Ectodermal cell (in vitro differentiated cells): ENCODE measurements around the gene ESRRG.

Experiments used
- H3K27ac ChIP-seq: 2 replicates; pipeline ENCODE4 v1.7.0; 2013; ENCODE audit warnings: mild to moderate bottlenecking, low read depth, low read length; ENCODE audit not compliant: insufficient read depth, poor library complexity, severe bottlenecking
- H3K27me3 ChIP-seq: 2 replicates; pipeline ENCODE4 v1.7.0; 2013; ENCODE audit warnings: mild to moderate bottlenecking, low read length; ENCODE audit not compliant: insufficient read depth, control insufficient read depth, poor library complexity, severe bottlenecking
- H3K36me3 ChIP-seq: one replicate; pipeline ENCODE4 v1.7.0; 2013; ENCODE audit warnings: low read length; ENCODE audit not compliant: control insufficient read depth, insufficient read depth
- H3K4me1 ChIP-seq: one replicate; pipeline ENCODE4 v1.7.0; 2013; ENCODE audit warnings: low read length; ENCODE audit not compliant: control insufficient read depth, insufficient read depth
- H3K4me3 ChIP-seq: 2 replicates; pipeline ENCODE4 v1.7.0; 2013; ENCODE audit warnings: low read depth, low read length, control low read depth; ENCODE audit not compliant: insufficient read depth
- H3K9me3 ChIP-seq: 2 replicates; pipeline ENCODE4 v1.7.0; 2013; ENCODE audit warnings: mild to moderate bottlenecking, low read length, moderate library complexity; ENCODE audit not compliant: control insufficient read depth
- WGBS, 2 experiments: methylation state at CpG; one replicate each; pipeline ENCODE4 v1.1.7; 2013; ENCODE audit warnings: missing lambda C conversion rate in 2 of 2; 5-methylcytosine and 5-hydroxymethylcytosine counted together

Gene ESRRG

GRCh38 chr1:216483672-216484401 is 239.4 kb downstream of the ESRRG start:
- Histone ChIP-seq H3K27ac (no peak overlapping the region), H3K27me3 (no peaks in the 10 kb centered on the region), H3K9me3 (no peaks in the 10 kb centered on the region), H3K4me3 (no peak overlapping the region), H3K4me1 (no peaks in the 10 kb centered on the region), H3K36me3 (no peaks in the 10 kb centered on the region)
- WGBS, 2 experiments: 83 to 95% methylated on average over 1 of the region's 1 CpG

- H3K4me3 ChIP-seq: no peak overlapping the region
- H3K9me3 ChIP-seq: no peaks in the 10 kb centered on the region
- 86 to 92% methylated on average over 3 of the region's 3 CpGs for WGBS, 2 experiments
- H3K27me3 ChIP-seq: no peaks in the 10 kb centered on the region
- H3K27ac ChIP-seq: no peak overlapping the region
- H3K4me1 ChIP-seq: no peaks in the 10 kb centered on the region
- H3K36me3 ChIP-seq: no peaks in the 10 kb centered on the region
Observed at GRCh38 chr1:216482620-216483019, 240.6 kb downstream of the ESRRG start.

GRCh38 chr1:216478238-216478637 is 245.0 kb downstream of the ESRRG start:
- Histone ChIP-seq H3K4me1 (no peaks in the 10 kb centered on the region), H3K4me3 (no peak overlapping the region), H3K9me3 (no peaks in the 10 kb centered on the region), H3K36me3 (no peaks in the 10 kb centered on the region), H3K27me3 (no peaks in the 10 kb centered on the region), H3K27ac (no peak overlapping the region)
- WGBS, 2 experiments: 96 to 97% methylated on average over 8 of the region's 8 CpGs

GRCh38 chr1:216476341-216476740 is 246.9 kb downstream of the ESRRG start:
- H3K27ac ChIP-seq: no peak overlapping the region
- H3K4me1 ChIP-seq: no peaks in the 10 kb centered on the region
- 100% methylated on average over 1 of the region's 1 CpG; no CpG with 5 or more reads in 1 of the 2 experiments for WGBS, 2 experiments
- no peaks in the 10 kb centered on the region for H3K36me3 ChIP-seq
- H3K27me3 ChIP-seq: no peaks in the 10 kb centered on the region
- no peaks in the 10 kb centered on the region for H3K9me3 ChIP-seq
- no peak overlapping the region for H3K4me3 ChIP-seq

- Histone ChIP-seq H3K9me3 (no peaks in the 10 kb centered on the region), H3K36me3 (no peaks in the 10 kb centered on the region), H3K27me3 (no peaks in the 10 kb centered on the region), H3K4me1 (no peaks in the 10 kb centered on the region), H3K27ac (no peak overlapping the region), H3K4me3 (no peak overlapping the region)
- no CpG with 5 or more reads among the region's 1 CpG for WGBS, 2 experiments
Observed at GRCh38 chr1:216475659-216476276, 247.5 kb downstream of the ESRRG start.

GRCh38 chr1:216466162-216466801 is 256.9 kb downstream of the ESRRG start:
- Histone ChIP-seq H3K9me3 (no peaks in the 10 kb centered on the region), H3K27me3 (no peaks in the 10 kb centered on the region), H3K4me1 (no peaks in the 10 kb centered on the region), H3K4me3 (no peak overlapping the region), H3K27ac (no peak overlapping the region), H3K36me3 (no peaks in the 10 kb centered on the region)
- WGBS, 2 experiments: 96% methylated on average over 2 of the region's 3 CpGs; no CpG with 5 or more reads in 1 of the 2 experiments

GRCh38 chr1:216464489-216464888 is 258.7 kb downstream of the ESRRG start:
- Histone ChIP-seq H3K4me3 (no peak overlapping the region), H3K27me3 (no peaks in the 10 kb centered on the region), H3K36me3 (no peaks in the 10 kb centered on the region), H3K4me1 (no peaks in the 10 kb centered on the region), H3K9me3 (no peaks in the 10 kb centered on the region), H3K27ac (no peak overlapping the region)
- WGBS, 2 experiments: 91% methylated on average over 1 of the region's 1 CpG; no CpG with 5 or more reads in 1 of the 2 experiments

GRCh38 chr1:216462066-216462775 is 261.0 kb downstream of the ESRRG start:
- no peak overlapping the region for H3K4me3 ChIP-seq
- H3K36me3 ChIP-seq: no peaks in the 10 kb centered on the region
- WGBS, 2 experiments: 84 to 94% methylated on average over 1 to 2 of the region's 3 CpGs
- no peak overlapping the region for H3K27ac ChIP-seq
- H3K9me3 ChIP-seq: no peaks in the 10 kb centered on the region
- no peaks in the 10 kb centered on the region for H3K27me3 ChIP-seq
- H3K4me1 ChIP-seq: no peaks in the 10 kb centered on the region

- no peak overlapping the region for H3K4me3 ChIP-seq
- H3K36me3 ChIP-seq: no peaks in the 10 kb centered on the region
- H3K4me1 ChIP-seq: no peaks in the 10 kb centered on the region
- no peaks in the 10 kb centered on the region for H3K9me3 ChIP-seq
- no peaks in the 10 kb centered on the region for H3K27me3 ChIP-seq
- H3K27ac ChIP-seq: no peak overlapping the region
Observed at GRCh38 chr1:216461466-216461865, 261.8 kb downstream of the ESRRG start.

GRCh38 chr1:216459651-216460207 is 263.5 kb downstream of the ESRRG start:
- H3K9me3 ChIP-seq: no peaks in the 10 kb centered on the region
- no peaks in the 10 kb centered on the region for H3K27me3 ChIP-seq
- H3K36me3 ChIP-seq: no peaks in the 10 kb centered on the region
- no peak overlapping the region for H3K4me3 ChIP-seq
- WGBS, 2 experiments: 93 to 95% methylated on average over 3 of the region's 3 CpGs
- no peak overlapping the region for H3K27ac ChIP-seq
- H3K4me1 ChIP-seq: no peaks in the 10 kb centered on the region
